Measurements from ENCODE around the gene COX5A. TPM values are rescaled to one million over a fixed set of nuclear protein-coding genes. Genes with fewer than 3 reads are reported as not detected.

The COX5A gene
- total and polyA plus RNA-seq, 7 donors: 73.7 to 1,227 (median 124) TPM

DNA sequence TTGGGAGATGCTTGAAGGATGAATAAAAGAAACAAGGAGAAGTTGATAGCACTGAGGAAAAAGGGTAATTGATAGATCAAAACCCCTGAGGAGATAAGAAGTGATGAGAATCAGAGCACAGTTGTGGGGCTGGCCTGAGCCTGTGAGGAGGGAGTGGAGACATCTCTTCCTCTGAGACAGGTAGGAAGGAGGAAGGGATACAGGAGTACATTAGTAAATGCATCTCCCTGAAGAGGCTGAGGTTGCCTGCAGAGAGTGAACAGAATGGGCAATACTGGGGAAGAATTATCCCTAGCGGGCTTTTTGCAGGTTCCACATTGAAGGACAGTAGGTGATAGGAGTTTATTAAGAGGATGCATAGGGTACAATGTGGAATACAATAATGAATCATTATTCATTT is 40.2 kb upstream of the COX5A start:
- H3K4me3 ChIP-seq: no peak overlapping the region
- no peak overlapping the region for H3K27ac ChIP-seq
- DNase-seq: no peak
- intact Hi-C loops (cut with DNase I): no loop called here
- no peaks in the 10 kb centered on the region for H3K36me3 ChIP-seq
- H3K27me3 ChIP-seq: no peaks in the 10 kb centered on the region
- H3K4me1 ChIP-seq: no peaks in the 10 kb centered on the region
- 89 to 95% methylated on average over 1 of the region's 1 CpG for WGBS, 2 donors
- H3K9me3 ChIP-seq: no peaks in the 10 kb centered on the region
- TF ChIP-seq, protein P1, sequence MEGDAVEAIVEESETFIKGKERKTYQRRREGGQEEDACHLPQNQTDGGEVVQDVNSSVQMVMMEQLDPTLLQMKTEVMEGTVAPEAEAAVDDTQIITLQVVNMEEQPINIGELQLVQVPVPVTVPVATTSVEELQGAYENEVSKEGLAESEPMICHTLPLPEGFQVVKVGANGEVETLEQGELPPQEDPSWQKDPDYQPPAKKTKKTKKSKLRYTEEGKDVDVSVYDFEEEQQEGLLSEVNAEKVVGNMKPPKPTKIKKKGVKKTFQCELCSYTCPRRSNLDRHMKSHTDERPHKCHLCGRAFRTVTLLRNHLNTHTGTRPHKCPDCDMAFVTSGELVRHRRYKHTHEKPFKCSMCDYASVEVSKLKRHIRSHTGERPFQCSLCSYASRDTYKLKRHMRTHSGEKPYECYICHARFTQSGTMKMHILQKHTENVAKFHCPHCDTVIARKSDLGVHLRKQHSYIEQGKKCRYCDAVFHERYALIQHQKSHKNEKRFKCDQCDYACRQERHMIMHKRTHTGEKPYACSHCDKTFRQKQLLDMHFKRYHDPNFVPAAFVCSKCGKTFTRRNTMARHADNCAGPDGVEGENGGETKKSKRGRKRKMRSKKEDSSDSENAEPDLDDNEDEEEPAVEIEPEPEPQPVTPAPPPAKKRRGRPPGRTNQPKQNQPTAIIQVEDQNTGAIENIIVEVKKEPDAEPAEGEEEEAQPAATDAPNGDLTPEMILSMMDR (IDR thresholded peaks at IDR 0.05): no peak
- no peak for TF ChIP-seq POLR2AphosphoS5 (IDR thresholded peaks at IDR 0.05)
- TF ChIP-seq EP300 (IDR thresholded peaks at IDR 0.05): no peak
- no peak for TF ChIP-seq POLR2A (IDR thresholded peaks at IDR 0.05)

DNA sequence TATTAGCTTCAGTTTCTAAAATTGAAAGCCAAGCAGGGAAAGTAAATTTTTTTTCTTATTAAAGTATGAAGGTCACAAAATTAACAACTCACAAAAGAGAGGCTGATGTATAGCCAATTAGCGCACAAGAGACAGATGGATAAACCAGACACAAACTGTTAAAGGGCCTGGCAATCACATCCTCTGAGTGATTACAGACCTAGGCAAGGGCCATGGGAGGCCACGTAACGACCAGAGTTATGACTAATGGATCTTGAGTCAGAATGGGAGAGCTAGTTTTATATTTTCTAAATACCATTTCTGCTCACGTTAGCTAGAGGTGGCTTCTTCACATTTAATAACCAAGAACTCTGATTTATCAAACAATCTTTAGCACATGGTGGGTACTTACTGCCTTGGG is 39.7 kb upstream of the COX5A start:
- intact Hi-C loops (cut with DNase I): no loop called here
- Histone ChIP-seq H3K27ac (no peak overlapping the region), H3K9me3 (no peaks in the 10 kb centered on the region), H3K36me3 (no peaks in the 10 kb centered on the region), H3K4me1 (no peaks in the 10 kb centered on the region), H3K27me3 (no peaks in the 10 kb centered on the region), H3K4me3 (no peak overlapping the region)
- 68 to 72% methylated on average over 4 of the region's 4 CpGs for WGBS, 2 donors
- TF ChIP-seq POLR2AphosphoS5 (IDR thresholded peaks at IDR 0.05) (no peak), EP300 (IDR thresholded peaks at IDR 0.05) (no peak), POLR2A (IDR thresholded peaks at IDR 0.05) (no peak)
- TF ChIP-seq, protein P1 (IDR thresholded peaks at IDR 0.05): no peak
- no peak for DNase-seq

DNA sequence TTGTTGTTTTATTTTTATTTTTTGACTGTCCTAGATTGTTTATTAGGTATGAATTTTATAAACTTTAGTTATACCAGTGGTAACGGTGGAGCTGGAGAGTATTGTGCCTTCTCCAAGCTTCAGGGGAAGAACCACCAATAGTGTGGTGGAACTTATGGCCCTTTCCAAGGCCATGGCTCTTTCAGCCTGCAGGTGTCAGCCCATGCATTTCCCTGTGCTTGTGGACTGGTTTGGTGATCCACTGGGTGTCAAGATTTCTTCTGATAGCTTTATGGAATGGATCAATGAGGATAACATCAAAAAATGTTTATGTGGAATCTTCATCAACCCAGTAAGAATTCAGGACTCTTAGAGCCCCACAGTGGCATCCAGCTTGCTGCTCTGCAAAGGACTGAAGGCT is 38.3 kb upstream of the COX5A start:
- Histone ChIP-seq H3K36me3 (no peaks in the 10 kb centered on the region), H3K4me3 (no peak overlapping the region), H3K27ac (no peak overlapping the region), H3K27me3 (no peaks in the 10 kb centered on the region), H3K9me3 (no peaks in the 10 kb centered on the region), H3K4me1 (no peaks in the 10 kb centered on the region)
- TF ChIP-seq POLR2A (IDR thresholded peaks at IDR 0.05) (no peak), EP300 (IDR thresholded peaks at IDR 0.05) (no peak), POLR2AphosphoS5 (IDR thresholded peaks at IDR 0.05) (no peak)
- TF ChIP-seq, protein P1 (IDR thresholded peaks at IDR 0.05): no peak
- intact Hi-C loops (cut with DNase I): no loop called here
- no peak for DNase-seq
- WGBS, 2 donors: 53 to 82% methylated on average over 1 of the region's 1 CpG

DNA sequence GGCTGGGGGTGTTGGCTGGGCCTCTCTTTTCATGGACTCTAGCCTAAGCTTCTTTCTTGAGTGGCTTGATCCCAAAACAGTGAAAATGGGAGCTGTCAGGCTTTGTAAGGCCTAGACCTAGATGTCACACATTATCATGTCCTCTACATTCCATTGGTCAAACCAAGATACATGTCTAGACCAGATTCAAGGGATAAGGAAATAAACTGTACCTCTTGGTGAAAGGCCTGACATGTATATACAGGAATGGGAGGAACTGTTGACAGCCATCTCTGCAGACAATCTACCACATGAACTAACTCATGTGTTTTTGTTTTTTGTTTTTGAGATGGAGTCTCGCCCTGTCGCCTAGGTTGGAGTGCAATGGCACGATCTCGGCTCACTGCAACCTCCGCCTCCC is 29.8 kb upstream of the COX5A start:
- 80 to 89% methylated on average over 5 of the region's 5 CpGs for WGBS, 2 donors
- no peak overlapping the region for H3K27ac ChIP-seq
- H3K4me1 ChIP-seq: no peaks in the 10 kb centered on the region
- H3K36me3 ChIP-seq: no peaks in the 10 kb centered on the region
- intact Hi-C loops (cut with DNase I): no loop called here
- no peaks in the 10 kb centered on the region for H3K27me3 ChIP-seq
- no peaks in the 10 kb centered on the region for H3K9me3 ChIP-seq
- no peak for DNase-seq
- no peak for TF ChIP-seq POLR2A (IDR thresholded peaks at IDR 0.05)
- TF ChIP-seq EP300 (IDR thresholded peaks at IDR 0.05): no peak
- TF ChIP-seq, protein P1 (IDR thresholded peaks at IDR 0.05): no peak
- no peak for TF ChIP-seq POLR2AphosphoS5 (IDR thresholded peaks at IDR 0.05)
- no peak overlapping the region for H3K4me3 ChIP-seq

DNA sequence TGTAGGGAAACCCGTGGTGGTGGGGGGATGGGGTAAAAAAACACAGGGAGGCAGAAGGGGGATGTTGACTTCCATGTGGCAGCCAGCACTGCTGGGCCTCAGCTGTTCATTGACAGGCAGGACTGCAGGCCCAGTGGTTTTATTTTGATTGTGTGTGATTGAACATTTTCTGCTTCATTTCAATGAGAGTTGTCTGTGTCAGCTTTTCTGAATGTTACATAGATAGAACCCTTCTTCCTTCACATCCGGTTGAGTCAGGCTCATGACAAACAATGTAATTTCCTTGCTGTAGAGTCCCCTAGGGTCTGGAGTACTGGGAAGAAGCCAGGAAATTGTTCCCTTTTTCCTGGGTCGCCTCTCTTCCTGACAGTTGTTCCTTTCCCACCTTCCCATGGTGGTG is 26.9 kb upstream of the COX5A start:
- H3K9me3 ChIP-seq: no peaks in the 10 kb centered on the region
- no peaks in the 10 kb centered on the region for H3K4me1 ChIP-seq
- no peaks in the 10 kb centered on the region for H3K36me3 ChIP-seq
- H3K27ac ChIP-seq: no peak overlapping the region
- WGBS, 2 donors: 33 to 48% methylated on average over 3 of the region's 3 CpGs
- H3K27me3 ChIP-seq: peaks cover 0 to 7% (median 4%) of the 10 kb centered on the region in 3 donors
- no peak for DNase-seq
- TF ChIP-seq, protein P1 (IDR thresholded peaks at IDR 0.05): no peak
- TF ChIP-seq EP300 (IDR thresholded peaks at IDR 0.05): no peak
- TF ChIP-seq POLR2AphosphoS5 (IDR thresholded peaks at IDR 0.05): no peak
- no peak for TF ChIP-seq POLR2A (IDR thresholded peaks at IDR 0.05)
- no peak overlapping the region for H3K4me3 ChIP-seq
- intact Hi-C loops (cut with DNase I): no loop called here
